H1 (cell line): ENCODE results near the gene CMSS1.

Source experiments
- BRCA1 ChIP-seq: IDR thresholded peaks from 2 replicates; pipeline ENCODE4 v1.6.1; 2012; ENCODE audit warnings: low read depth, low read length, improper control_type of control experiment
- POLR2AphosphoS5 ChIP-seq: IDR thresholded peaks from 2 replicates; pipeline ENCODE4 v1.6.1; 2011; ENCODE audit warnings: low read depth, low read length
- SP2 ChIP-seq: IDR thresholded peaks from 2 replicates; pipeline ENCODE4 v1.6.1; 2012; ENCODE audit warnings: mild to moderate bottlenecking, low read length, inconsistent platforms
- TF ChIP-seq, protein P1 (sequence below): IDR thresholded peaks from 2 replicates; pipeline ENCODE4 v1.6.1; 2012; ENCODE audit warnings: inconsistent platforms

- TF ChIP-seq SP2 (no peak), POLR2AphosphoS5 (no peak), BRCA1 (no peak)
- TF ChIP-seq, protein P1, sequence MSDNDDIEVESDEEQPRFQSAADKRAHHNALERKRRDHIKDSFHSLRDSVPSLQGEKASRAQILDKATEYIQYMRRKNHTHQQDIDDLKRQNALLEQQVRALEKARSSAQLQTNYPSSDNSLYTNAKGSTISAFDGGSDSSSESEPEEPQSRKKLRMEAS = no peak
Observed at GRCh38 chr3:99948467-99949089, 130.9 kb downstream of the CMSS1 start.
